Neural cell (in vitro differentiated cells): Measurements from ENCODE around the gene HCK. TPM values are rescaled to one million over a fixed set of nuclear protein-coding genes. Genes with fewer than 3 reads are reported as not detected.

Experiments used
- H2AFZ ChIP-seq: fragments of 200-600, 300-800 bp; sonication (generic), shearing (Covaris generic); 2 replicates; pipeline ENCODE4 v1.6.0; 2014; ENCODE audit warnings: low read depth, mild to moderate bottlenecking, antibody characterized with exemption, low read length, moderate library complexity
- H3F3A ChIP-seq: fragments of 200-600 bp; shearing (Covaris generic); 2 replicates; pipeline ENCODE4 v1.6.1; 2016; ENCODE audit warnings: mild to moderate bottlenecking, moderate library complexity, mixed read lengths, antibody characterized with exemption, low read length; ENCODE audit not compliant: insufficient read depth, poor library complexity, severe bottlenecking
- H3K27ac ChIP-seq: fragments of 200-600, 300-800 bp; sonication (generic), shearing (Covaris generic); 2 replicates; pipeline ENCODE4 v1.5.1; 2014; ENCODE audit warnings: mild to moderate bottlenecking, low read length, moderate library complexity
- H3K27me3 ChIP-seq: fragments of 300-800, 200-600 bp; sonication (generic), shearing (Covaris generic); 2 replicates; pipeline ENCODE4 v1.6.0; 2014; ENCODE audit warnings: mild to moderate bottlenecking, low read depth, low read length, moderate library complexity; ENCODE audit not compliant: insufficient read depth
- H3K36me3 ChIP-seq: fragments of 300-800, 200-600 bp; sonication (generic), shearing (Covaris generic); 2 replicates; pipeline ENCODE4 v1.5.1; 2014; ENCODE audit warnings: mild to moderate bottlenecking, antibody characterized with exemption, low read length, moderate library complexity; ENCODE audit not compliant: insufficient read depth
- H3K4me2 ChIP-seq: fragments of 300-800, 200-600 bp; sonication (generic), shearing (Covaris generic); 2 replicates; pipeline ENCODE4 v1.6.0; 2014; ENCODE audit warnings: mild to moderate bottlenecking, low read length
- H3K4me3 ChIP-seq: fragments of 300-800, 200-600 bp; sonication (generic), shearing (Covaris generic); 2 replicates; pipeline ENCODE4 v1.5.1; 2014; ENCODE audit warnings: mild to moderate bottlenecking, low read length, moderate library complexity
- H3K79me2 ChIP-seq: fragments of 200-600 bp; shearing (Covaris generic); replicated peaks from 2 replicates; pipeline ENCODE4 v1.6.0; 2014; ENCODE audit warnings: mild to moderate bottlenecking, low read length, moderate library complexity; ENCODE audit not compliant: insufficient read depth
- H3K9ac ChIP-seq: fragments of 300-800, 200-600 bp; sonication (generic), shearing (Covaris generic); 2 replicates; pipeline ENCODE4 v1.6.1; 2016; ENCODE audit warnings: mild to moderate bottlenecking, low read length, mixed read lengths
- H3K9me2 ChIP-seq: fragments of 200-600 bp; shearing (Covaris generic); 2 replicates; pipeline ENCODE4 v1.6.1; 2016; ENCODE audit warnings: mild to moderate bottlenecking, low read length, mixed read lengths; ENCODE audit not compliant: insufficient read depth
- H3K9me3 ChIP-seq: fragments of 200-600, 300-800 bp; sonication (generic), shearing (Covaris generic); 2 replicates; pipeline ENCODE4 v1.6.1; 2016; ENCODE audit warnings: mild to moderate bottlenecking, mixed run types, low read length, moderate library complexity, mixed read lengths
- H4K20me1 ChIP-seq: fragments of 200-600 bp; shearing (Covaris generic); 2 replicates; pipeline ENCODE4 v1.6.1; 2016; ENCODE audit warnings: mild to moderate bottlenecking, mixed run types; ENCODE audit not compliant: insufficient read depth
- CTCF ChIP-seq: fragments of 450-650 bp; IDR thresholded peaks from 2 replicates; pipeline ENCODE4 v1.5.1; 2014; ENCODE audit warnings: antibody characterized with exemption, mild to moderate bottlenecking, moderate library complexity; ENCODE audit not compliant: poor library complexity, severe bottlenecking
- EP300 ChIP-seq: fragments of 450-650 bp; conservative IDR thresholded peaks from 2 replicates; pipeline ENCODE4 v1.6.1; 2014; ENCODE audit warnings: antibody characterized with exemption, mild to moderate bottlenecking, moderate library complexity; ENCODE audit not compliant: poor library complexity, severe bottlenecking
- EZH2 ChIP-seq: fragments of 200-600, 300-800 bp; shearing (Covaris generic), sonication (generic); IDR thresholded peaks from 2 replicates; pipeline ENCODE4 v1.6.1; 2014; ENCODE audit warnings: antibody characterized with exemption, low read length, borderline replicate concordance, mild to moderate bottlenecking; ENCODE audit not compliant: insufficient read depth, poor library complexity, severe bottlenecking
- MXI1 ChIP-seq: fragments of 450-650 bp; conservative IDR thresholded peaks from 2 replicates; pipeline ENCODE4 v1.6.1; 2014; ENCODE audit warnings: antibody characterized with exemption, mild to moderate bottlenecking; ENCODE audit not compliant: poor library complexity, severe bottlenecking
- POLR2AphosphoS5 ChIP-seq: IDR thresholded peaks from 2 replicates; pipeline ENCODE4 v1.6.1; 2012
- RAD21 ChIP-seq: fragments of 450-650 bp; conservative IDR thresholded peaks from 2 replicates; pipeline ENCODE4 v1.6.1; 2014; ENCODE audit warnings: antibody characterized with exemption, mild to moderate bottlenecking, moderate library complexity
- REST ChIP-seq: IDR thresholded peaks from 2 replicates; pipeline ENCODE4 v1.6.1; 2012; ENCODE audit warnings: borderline replicate concordance
- SMC3 ChIP-seq: fragments of 450-650 bp; conservative IDR thresholded peaks from 2 replicates; pipeline ENCODE4 v1.6.1; 2014; ENCODE audit warnings: antibody characterized with exemption, mild to moderate bottlenecking, moderate library complexity; ENCODE audit not compliant: poor library complexity
- TAF1 ChIP-seq: IDR thresholded peaks from 2 replicates; pipeline ENCODE4 v1.6.1; 2012; ENCODE audit warnings: low read depth
- polyA plus RNA-seq: library from polyadenylated mRNA; depleted of rRNA; stranded (reverse); fragments of >200 nt; gene quantifications from 2 replicates; pipeline ENCODE4 v1.2.3, GENCODE V29; 2014

HCK gene
- polyA plus RNA-seq, 1 donor from 2014 or later, result 0.58 TPM

- Histone ChIP-seq H2AFZ (no peak overlapping the region), H4K20me1 (no peaks in the 10 kb centered on the region), H3K36me3 (no peaks in the 10 kb centered on the region), H3K27ac (no peak overlapping the region), H3F3A (no peaks in the 10 kb centered on the region), H3K9ac (no peak overlapping the region), H3K27me3 (peaks cover 6% of the 10 kb centered on the region), H3K4me3 (no peak overlapping the region), H3K4me2 (no peak overlapping the region), H3K9me2 (no peaks in the 10 kb centered on the region), H3K79me2 (no peaks in the 10 kb centered on the region), H3K9me3 (no peaks in the 10 kb centered on the region)
- no peak for TF ChIP-seq REST
- TF ChIP-seq POLR2AphosphoS5, result no peak
- TF ChIP-seq TAF1, result no peak
- no peak for TF ChIP-seq RAD21
- TF ChIP-seq EZH2, result no peak
- TF ChIP-seq SMC3, result no peak
- TF ChIP-seq EP300, result no peak
- no peak for TF ChIP-seq MXI1
- no peak for TF ChIP-seq CTCF
Measured at GRCh38 chr20:32037929-32038328, 14.1 kb upstream of the HCK start.

- no peaks in the 10 kb centered on the region for H3K27me3 ChIP-seq
- no peaks in the 10 kb centered on the region for H3K79me2 ChIP-seq
- no peak overlapping the region for H2AFZ ChIP-seq
- H3F3A ChIP-seq, result no peaks in the 10 kb centered on the region
- TF ChIP-seq SMC3 (no peak), POLR2AphosphoS5 (no peak), MXI1 (no peak), REST (no peak), EP300 (no peak), EZH2 (no peak), CTCF (no peak), RAD21 (no peak), TAF1 (no peak)
- no peaks in the 10 kb centered on the region for H3K36me3 ChIP-seq
- no peaks in the 10 kb centered on the region for H4K20me1 ChIP-seq
- H3K9me2 ChIP-seq, result no peaks in the 10 kb centered on the region
- H3K27ac ChIP-seq, result no peak overlapping the region
- H3K4me2 ChIP-seq, result no peak overlapping the region
- no peak overlapping the region for H3K4me3 ChIP-seq
- no peak overlapping the region for H3K9ac ChIP-seq
- H3K9me3 ChIP-seq, result no peaks in the 10 kb centered on the region
Measured at GRCh38 chr20:32040142-32040953, 11.7 kb upstream of the HCK start.
